HG03108 (cell line): ENCODE data around the gene GAMT.

ENCODE experiments used
- ATAC-seq: cut with Tn5 transposase; IDR thresholded peaks from one replicate; pipeline ENCODE4 v1.9.1; 2021; ENCODE audit warnings: moderate library complexity; ENCODE audit not compliant: unreplicated experiment

Gene GAMT

GRCh38 chr19:1401889-1402217 is 511 bp upstream of the GAMT start:
- ATAC-seq, result no peak

- no peak for ATAC-seq
Observed at GRCh38 chr19:1400281-1401137, 833 bp downstream of the GAMT start.

- ATAC-seq, result no peak
Observed at GRCh38 chr19:1399745-1400144, 1.6 kb downstream of the GAMT start.

GRCh38 chr19:1399079-1399478 is 2.3 kb downstream of the GAMT start:
- no peak for ATAC-seq

- no peak for ATAC-seq
Observed at GRCh38 chr19:1397838-1398237, 3.5 kb downstream of the GAMT start.

- ATAC-seq, result no peak
Observed at GRCh38 chr19:1396768-1397679, 4.3 kb downstream of the GAMT start.

GRCh38 chr19:1396019-1396767 is 5.1 kb downstream of the GAMT start:
- no peak for ATAC-seq

GRCh38 chr19:1395194-1396018 is 5.9 kb downstream of the GAMT start:
- no peak for ATAC-seq

GRCh38 chr19:1394252-1395193 is 6.8 kb downstream of the GAMT start:
- no peak for ATAC-seq

GRCh38 chr19:1393841-1394240 is 7.5 kb downstream of the GAMT start:
- ATAC-seq, result no peak

- ATAC-seq, result no peak
Observed at GRCh38 chr19:1392939-1393530, 8.3 kb downstream of the GAMT start.

- no peak for ATAC-seq
Observed at GRCh38 chr19:1392407-1392806, 8.9 kb downstream of the GAMT start.

GRCh38 chr19:1390890-1391423 is 10.4 kb downstream of the GAMT start:
- ATAC-seq, result no peak

GRCh38 chr19:1389033-1389940 is 12.1 kb downstream of the GAMT start:
- ATAC-seq, result no peak

- ATAC-seq, result no peak
Observed at GRCh38 chr19:1388637-1389026, 12.7 kb downstream of the GAMT start.

- ATAC-seq, result no peak
Observed at GRCh38 chr19:1387684-1388636, 13.4 kb downstream of the GAMT start.
